ENCODE results near the gene TIAM1. TPM values are rescaled to one million over a fixed set of nuclear protein-coding genes. Genes with fewer than 3 reads are reported as not detected.

TIAM1 gene
- polyA plus RNA-seq, 2 of the 4 experiments (the other 2 are of a cell fraction) = 0.23 to 0.40 TPM

DNA sequence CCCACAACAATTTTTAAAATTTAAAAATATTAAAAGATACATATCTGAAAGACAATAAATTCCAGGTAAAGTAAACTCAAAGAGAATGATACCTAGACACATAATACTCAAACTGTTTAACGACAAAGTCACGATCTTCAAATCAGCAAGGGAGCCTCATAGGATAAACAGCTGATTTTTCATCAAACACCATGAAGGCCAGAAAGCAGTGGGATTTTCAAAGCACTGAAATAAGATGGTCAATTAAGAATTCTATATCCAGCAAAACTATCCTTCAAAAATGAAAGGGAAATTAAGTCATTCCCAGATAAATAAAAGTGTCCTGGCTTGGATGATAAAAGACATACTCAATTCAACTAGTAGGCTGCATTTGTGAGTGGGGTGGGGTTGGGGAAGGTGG, 100.5 kb downstream of the TIAM1 start:
- ATAC-seq (no peak), DNase-seq (ENCODE audit: low read depth in 1 of 2, low spot score in 1 of 2) (no peak), FAIRE-seq (no peak)
- Histone ChIP-seq H3K9me3 (no peaks in the 10 kb centered on the region), H3K4me3 (no peak overlapping the region), H3K4me2 (no peak overlapping the region), H3K4me1 (no peaks in the 10 kb centered on the region), H3K27ac (no peak overlapping the region)
- POLR2A ChIA-PET = no interaction called here
- TF ChIP-seq EHMT2 (IDR thresholded peaks at IDR 0.05; ENCODE audit: low read depth) = no peak
- TF ChIP-seq TFCP2L1 (CRISPR knock-in tag; IDR thresholded peaks at IDR 0.05) = no peak
- TF ChIP-seq ATOH8 (CRISPR knock-in tag; IDR thresholded peaks at IDR 0.05; ENCODE audit: low read depth) = no peak
- TF ChIP-seq POLR2A (IDR thresholded peaks at IDR 0.05; ENCODE audit: low read length) = no peak
- no peak for TF ChIP-seq EHF (CRISPR knock-in tag; IDR thresholded peaks at IDR 0.05)
- no peak for TF ChIP-seq BHLHE40 (IDR thresholded peaks at IDR 0.05; ENCODE audit: low read depth, low read length)
- TF ChIP-seq, protein P1, sequence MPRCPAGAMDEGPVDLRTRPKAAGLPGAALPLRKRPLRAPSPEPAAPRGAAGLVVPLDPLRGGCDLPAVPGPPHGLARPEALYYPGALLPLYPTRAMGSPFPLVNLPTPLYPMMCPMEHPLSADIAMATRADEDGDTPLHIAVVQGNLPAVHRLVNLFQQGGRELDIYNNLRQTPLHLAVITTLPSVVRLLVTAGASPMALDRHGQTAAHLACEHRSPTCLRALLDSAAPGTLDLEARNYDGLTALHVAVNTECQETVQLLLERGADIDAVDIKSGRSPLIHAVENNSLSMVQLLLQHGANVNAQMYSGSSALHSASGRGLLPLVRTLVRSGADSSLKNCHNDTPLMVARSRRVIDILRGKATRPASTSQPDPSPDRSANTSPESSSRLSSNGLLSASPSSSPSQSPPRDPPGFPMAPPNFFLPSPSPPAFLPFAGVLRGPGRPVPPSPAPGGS (IDR thresholded peaks at IDR 0.05) = no peak
- no peak for TF ChIP-seq CHD2 (IDR thresholded peaks at IDR 0.05; ENCODE audit: low read length, partially characterized antibody)
- no peak for TF ChIP-seq HOXA7 (CRISPR knock-in tag; IDR thresholded peaks at IDR 0.05)
- TF ChIP-seq ZFP36 (IDR thresholded peaks at IDR 0.05; ENCODE audit: borderline replicate concordance, partially characterized antibody) = no peak
- TF ChIP-seq HES2 (IDR thresholded peaks at IDR 0.05) = no peak
- TF ChIP-seq ZSCAN20 (CRISPR knock-in tag; IDR thresholded peaks at IDR 0.05) = no peak
- CTCF ChIA-PET = interaction anchor here (2.2 kb wide), 1 partner anchor 337 kb away, joined by 6 read pairs; no protein-coding TSS in a partner anchor
- 23% methylated on average over 2 of the region's 2 CpGs for WGBS (ENCODE audit: missing lambda C conversion rate)

- CTCF ChIA-PET = interaction anchor here (0.9 to 1.4 kb wide), 2 partner anchors 344 to 345 kb away, joined by 3 to 4 read pairs; no protein-coding TSS in a partner anchor
These were observed 107.5 kb downstream of the TIAM1 start for GRCh38 chr21:31236528-31236927.

More at GRCh38 chr21:31236528-31236927, 107.5 kb downstream of the TIAM1 start:
- DNase-seq (ENCODE audit: low read depth in 1 of 2, low spot score in 1 of 2) (no peak), ATAC-seq (no peak), FAIRE-seq (no peak)
- no peak overlapping the region for H3K27ac ChIP-seq
- 18% methylated on average over 5 of the region's 5 CpGs for WGBS (ENCODE audit: missing lambda C conversion rate)
- no peaks in the 10 kb centered on the region for H3K4me1 ChIP-seq
- TF ChIP-seq SMC3 (IDR thresholded peaks at IDR 0.05) (no peak), POLR2A (IDR thresholded peaks at IDR 0.05; ENCODE audit: low read length) (no peak), USF2 (IDR thresholded peaks at IDR 0.05) (no peak), HOXB5 (CRISPR knock-in tag; IDR thresholded peaks at IDR 0.05) (no peak), HMGXB4 (CRISPR knock-in tag; IDR thresholded peaks at IDR 0.05; ENCODE audit: borderline replicate concordance) (no peak), ZFP36 (IDR thresholded peaks at IDR 0.05; ENCODE audit: borderline replicate concordance, partially characterized antibody) (no peak), RARB (CRISPR knock-in tag; IDR thresholded peaks at IDR 0.05) (no peak), HEYL (CRISPR knock-in tag; IDR thresholded peaks at IDR 0.05) (no peak), KDM1A (IDR thresholded peaks at IDR 0.05; ENCODE audit: low read depth) (no peak)
- H3K4me2 ChIP-seq = no peak overlapping the region
- H3K4me3 ChIP-seq = no peak overlapping the region
- no peaks in the 10 kb centered on the region for H3K9me3 ChIP-seq
- POLR2A ChIA-PET = no interaction called here
